Ishikawa (cell line): Measurements from ENCODE around the gene MACC1.

Experiments used
- CEBPB ChIP-seq: IDR thresholded peaks from 2 replicates; pipeline ENCODE4 v1.6.1; 2012
- CREB1 ChIP-seq: IDR thresholded peaks from 2 replicates; pipeline ENCODE4 v1.6.1; 2012; ENCODE audit warnings: low read depth
- EGR1 ChIP-seq: IDR thresholded peaks from 2 replicates; pipeline ENCODE4 v1.6.1; 2012
- EP300 ChIP-seq: IDR thresholded peaks from 2 replicates; pipeline ENCODE4 v1.6.1; 2012; ENCODE audit warnings: borderline replicate concordance
- FOXM1 ChIP-seq: IDR thresholded peaks from 2 replicates; pipeline ENCODE4 v1.6.1; 2012; ENCODE audit warnings: low read depth, borderline replicate concordance
- NFIC ChIP-seq: IDR thresholded peaks from 2 replicates; pipeline ENCODE4 v1.6.1; 2012
- RAD21 ChIP-seq: IDR thresholded peaks from 2 replicates; pipeline ENCODE4 v1.6.1; 2012; ENCODE audit warnings: low read depth
- REST ChIP-seq: IDR thresholded peaks from 2 replicates; pipeline ENCODE4 v1.6.1; 2012; ENCODE audit warnings: low read depth, mild to moderate bottlenecking
- TAF1 ChIP-seq: IDR thresholded peaks from 2 replicates; pipeline ENCODE4 v1.6.1; 2012; ENCODE audit warnings: low read depth, mild to moderate bottlenecking
- TCF12 ChIP-seq: IDR thresholded peaks from 2 replicates; pipeline ENCODE4 v1.6.1; 2012; ENCODE audit warnings: low read depth
- TEAD4 ChIP-seq: IDR thresholded peaks from 2 replicates; pipeline ENCODE4 v1.6.1; 2012
- YY1 ChIP-seq: IDR thresholded peaks from 2 replicates; pipeline ENCODE4 v1.6.1; 2012; ENCODE audit warnings: low read depth
- ZBTB7A ChIP-seq: IDR thresholded peaks from 2 replicates; pipeline ENCODE4 v1.6.1; 2012; ENCODE audit warnings: low read depth
- TF ChIP-seq, protein P1 (sequence below): IDR thresholded peaks from 2 replicates; pipeline ENCODE4 v1.6.1; 2012
- TF ChIP-seq, protein P2 (sequence below): IDR thresholded peaks from 2 replicates; pipeline ENCODE4 v1.6.1; 2012

The MACC1 gene

DNA sequence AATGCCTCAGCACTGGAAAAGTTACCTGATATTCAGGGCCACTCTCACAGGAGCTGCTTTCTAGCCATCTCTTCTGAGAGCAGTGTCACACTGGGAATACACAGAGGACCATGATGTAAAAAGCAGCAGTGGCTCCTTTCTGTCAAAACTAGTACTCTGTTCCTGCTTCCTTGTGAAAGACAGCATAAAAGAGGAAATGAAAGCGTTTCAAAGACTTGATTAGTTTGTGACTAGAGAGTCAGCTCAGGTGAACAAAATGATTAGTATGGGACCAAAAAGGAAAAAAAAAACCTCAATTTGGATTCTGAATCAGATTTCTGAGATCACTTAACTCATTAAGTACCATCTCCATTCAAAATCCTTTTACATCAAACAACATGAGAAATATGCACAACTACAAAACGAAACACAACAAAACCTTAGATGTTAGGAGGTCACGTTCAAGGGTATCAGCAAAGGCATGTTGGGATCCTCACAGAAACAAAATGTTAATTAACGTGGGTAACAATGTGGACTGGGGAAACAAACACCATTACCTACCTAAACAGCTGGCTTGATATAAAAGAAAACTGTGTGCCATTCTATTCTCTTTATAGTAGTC is 103.7 kb downstream of the MACC1 start:
- TF ChIP-seq, protein P1, sequence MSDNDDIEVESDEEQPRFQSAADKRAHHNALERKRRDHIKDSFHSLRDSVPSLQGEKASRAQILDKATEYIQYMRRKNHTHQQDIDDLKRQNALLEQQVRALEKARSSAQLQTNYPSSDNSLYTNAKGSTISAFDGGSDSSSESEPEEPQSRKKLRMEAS, result no peak
- TF ChIP-seq RAD21, result no peak
- no peak for TF ChIP-seq CREB1
- TF ChIP-seq TAF1, result no peak
- TF ChIP-seq YY1, result no peak
- no peak for TF ChIP-seq ZBTB7A
- TF ChIP-seq, protein P2, sequence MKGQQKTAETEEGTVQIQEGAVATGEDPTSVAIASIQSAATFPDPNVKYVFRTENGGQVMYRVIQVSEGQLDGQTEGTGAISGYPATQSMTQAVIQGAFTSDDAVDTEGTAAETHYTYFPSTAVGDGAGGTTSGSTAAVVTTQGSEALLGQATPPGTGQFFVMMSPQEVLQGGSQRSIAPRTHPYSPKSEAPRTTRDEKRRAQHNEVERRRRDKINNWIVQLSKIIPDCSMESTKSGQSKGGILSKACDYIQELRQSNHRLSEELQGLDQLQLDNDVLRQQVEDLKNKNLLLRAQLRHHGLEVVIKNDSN, result no peak
- TF ChIP-seq TCF12, result no peak
- TF ChIP-seq EGR1, result no peak
- no peak for TF ChIP-seq TEAD4
- no peak for TF ChIP-seq FOXM1
- TF ChIP-seq EP300, result no peak
- no peak for TF ChIP-seq CEBPB
- TF ChIP-seq NFIC, result no peak
- no peak for TF ChIP-seq REST

DNA sequence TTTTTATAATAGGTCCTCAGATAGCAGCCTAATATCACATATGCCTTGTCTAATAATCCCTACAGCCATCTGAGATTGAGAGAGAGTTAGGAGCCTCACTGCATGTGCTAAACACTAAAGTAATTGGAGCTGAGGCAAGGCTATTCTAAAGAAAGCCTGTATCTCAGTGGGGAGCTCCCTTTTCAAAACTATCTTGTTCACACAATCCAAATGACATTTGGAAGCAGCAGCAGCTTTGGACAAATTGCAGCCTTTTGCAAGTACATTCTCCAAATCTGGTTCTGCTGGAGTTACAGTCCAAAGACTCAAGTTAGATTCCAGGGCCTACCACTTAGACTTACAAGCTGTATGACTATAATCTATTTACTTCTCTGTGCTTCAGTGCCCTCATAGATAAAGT is 104.5 kb downstream of the MACC1 start:
- TF ChIP-seq REST, result no peak
- TF ChIP-seq YY1, result no peak
- TF ChIP-seq, protein P2, result no peak
- no peak for TF ChIP-seq CEBPB
- no peak for TF ChIP-seq FOXM1
- no peak for TF ChIP-seq NFIC
- no peak for TF ChIP-seq CREB1
- TF ChIP-seq TCF12, result no peak
- TF ChIP-seq, protein P1, result no peak
- TF ChIP-seq TEAD4, result no peak
- no peak for TF ChIP-seq RAD21
- no peak for TF ChIP-seq EP300
- TF ChIP-seq ZBTB7A, result no peak
- no peak for TF ChIP-seq TAF1
- TF ChIP-seq EGR1, result no peak

- TF ChIP-seq TCF12 (no peak), YY1 (no peak), RAD21 (no peak), REST (no peak), CEBPB (no peak)
- TF ChIP-seq, protein P1, result no peak
Observed at GRCh38 chr7:20111821-20112542, 105.2 kb downstream of the MACC1 start.

- TF ChIP-seq ZBTB7A (no peak), REST (no peak), TEAD4 (no peak), TCF12 (no peak), FOXM1 (no peak), TAF1 (no peak), CREB1 (no peak), YY1 (no peak)
- TF ChIP-seq, protein P1, result no peak
Observed at GRCh38 chr7:20107582-20107981, 109.6 kb downstream of the MACC1 start.
